Uterus (tissue), 2 donors: Measurements from ENCODE around the gene SAMM50.

ENCODE experiments used
- POLR2A ChIP-seq, 2 donors: fragments of 450-650 bp; IDR thresholded peaks; one replicate each; pipeline ENCODE4 v1.6.1; 2016; ENCODE audit warnings: antibody characterized with exemption in 2 of 2, mild to moderate bottlenecking in 1 of 2, moderate library complexity in 1 of 2
- TF ChIP-seq, protein P1 (sequence below), 4 experiments: fragments of 200-600 bp in 2 of 4; fragments of 450-650 bp in 2 of 4; sonication (generic) in 2 of 4; IDR thresholded peaks; one replicate each; pipeline ENCODE4 v1.5.1; 2016 to 2019; ENCODE audit warnings: antibody characterized with exemption in 4 of 4, mild to moderate bottlenecking in 2 of 4, moderate library complexity in 1 of 4

- TF ChIP-seq, protein P1, sequence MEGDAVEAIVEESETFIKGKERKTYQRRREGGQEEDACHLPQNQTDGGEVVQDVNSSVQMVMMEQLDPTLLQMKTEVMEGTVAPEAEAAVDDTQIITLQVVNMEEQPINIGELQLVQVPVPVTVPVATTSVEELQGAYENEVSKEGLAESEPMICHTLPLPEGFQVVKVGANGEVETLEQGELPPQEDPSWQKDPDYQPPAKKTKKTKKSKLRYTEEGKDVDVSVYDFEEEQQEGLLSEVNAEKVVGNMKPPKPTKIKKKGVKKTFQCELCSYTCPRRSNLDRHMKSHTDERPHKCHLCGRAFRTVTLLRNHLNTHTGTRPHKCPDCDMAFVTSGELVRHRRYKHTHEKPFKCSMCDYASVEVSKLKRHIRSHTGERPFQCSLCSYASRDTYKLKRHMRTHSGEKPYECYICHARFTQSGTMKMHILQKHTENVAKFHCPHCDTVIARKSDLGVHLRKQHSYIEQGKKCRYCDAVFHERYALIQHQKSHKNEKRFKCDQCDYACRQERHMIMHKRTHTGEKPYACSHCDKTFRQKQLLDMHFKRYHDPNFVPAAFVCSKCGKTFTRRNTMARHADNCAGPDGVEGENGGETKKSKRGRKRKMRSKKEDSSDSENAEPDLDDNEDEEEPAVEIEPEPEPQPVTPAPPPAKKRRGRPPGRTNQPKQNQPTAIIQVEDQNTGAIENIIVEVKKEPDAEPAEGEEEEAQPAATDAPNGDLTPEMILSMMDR (IDR thresholded peaks at IDR 0.05): no peak
- no peak for TF ChIP-seq POLR2A (IDR thresholded peaks at IDR 0.05)
These were observed 87.3 kb downstream of the SAMM50 start for GRCh38 chr22:44042249-44043218.
